ENCODE results near the gene HADH. TPM values are rescaled to one million over a fixed set of nuclear protein-coding genes. Genes with fewer than 3 reads are reported as not detected.

The HADH gene
- total RNA-seq, 1 experiment from 2014 or later: 39.8 TPM

GRCh38 chr4:108006361-108006760, 16.7 kb downstream of the HADH start:
- Mint-ChIP-seq H3K4me1 (peaks cover 23% of the 10 kb centered on the region), H3K36me3 (peaks cover 66% of the 10 kb centered on the region), H3K27me3 (ENCODE audit: low read depth) (no peaks in the 10 kb centered on the region; the same call in 1 of the 2 replicates), H3K9me3 (peaks cover 25% of the 10 kb centered on the region), H3K27ac (no peak overlapping the region), H3K4me3 (no peak overlapping the region)
- no peak for ATAC-seq
- DNase-seq (ENCODE audit: low spot score): no peak
- ChIA-PET CTCF (no interaction called here), POLR2A (no interaction called here)
- no peak for TF ChIP-seq FOXP4 (CRISPR knock-in tag; IDR thresholded peaks at IDR 0.05)

GRCh38 chr4:108007984-108008383, 18.3 kb downstream of the HADH start:
- POLR2A ChIA-PET: no interaction called here
- H3K27me3 Mint-ChIP-seq (ENCODE audit: low read depth): no peaks in the 10 kb centered on the region; the same call in 1 of the 2 replicates
- DNase-seq (ENCODE audit: low spot score) (no peak), ATAC-seq (no peak)
- H3K27ac Mint-ChIP-seq: no peak overlapping the region
- peaks cover 14% of the 10 kb centered on the region for H3K9me3 Mint-ChIP-seq
- CTCF ChIA-PET: no interaction called here
- peaks cover 28% of the 10 kb centered on the region for H3K4me1 Mint-ChIP-seq
- H3K4me3 Mint-ChIP-seq: no peak overlapping the region
- TF ChIP-seq STAT6 (CRISPR knock-in tag; conservative IDR thresholded peaks at IDR 0.05; ENCODE audit: low read depth) (no peak), KAT7 (CRISPR knock-in tag; IDR thresholded peaks at IDR 0.05; ENCODE audit: borderline replicate concordance) (no peak), CTCF (IDR thresholded peaks at IDR 0.05) (no peak), TEAD4 (CRISPR knock-in tag; IDR thresholded peaks at IDR 0.05) (no peak), ATF6 (CRISPR knock-in tag; IDR thresholded peaks at IDR 0.05) (no peak), SP1 (CRISPR knock-in tag; conservative IDR thresholded peaks at IDR 0.05) (no peak), HMGXB4 (CRISPR knock-in tag; IDR thresholded peaks at IDR 0.05) (no peak)
- peaks cover 61% of the 10 kb centered on the region for H3K36me3 Mint-ChIP-seq

GRCh38 chr4:108008721-108009120, 19.0 kb downstream of the HADH start:
- H3K27me3 Mint-ChIP-seq (ENCODE audit: low read depth): no peaks in the 10 kb centered on the region; the same call in 1 of the 2 replicates
- H3K9me3 Mint-ChIP-seq: peaks cover 13% of the 10 kb centered on the region; the same call in 1 of the 2 replicates
- H3K36me3 Mint-ChIP-seq: peaks cover 59% of the 10 kb centered on the region
- POLR2A ChIA-PET: no interaction called here
- no peak overlapping the region for H3K27ac Mint-ChIP-seq
- peaks cover 26% of the 10 kb centered on the region for H3K4me1 Mint-ChIP-seq
- CTCF ChIA-PET: interaction anchor here (1.5 kb wide), 1 partner anchor 10 kb away, joined by 5 read pairs; no protein-coding TSS in a partner anchor
- ATAC-seq: no peak
- no peak overlapping the region for H3K4me3 Mint-ChIP-seq
- DNase-seq (ENCODE audit: low spot score): no peak
- TF ChIP-seq ZNF423 (CRISPR knock-in tag; IDR thresholded peaks at IDR 0.05) (no peak), MLX (CRISPR knock-in tag; IDR thresholded peaks at IDR 0.05) (no peak), CDX4 (CRISPR knock-in tag; IDR thresholded peaks at IDR 0.05; ENCODE audit: borderline replicate concordance) (no peak), CREM (CRISPR knock-in tag; IDR thresholded peaks at IDR 0.05) (no peak), NR2C2 (CRISPR knock-in tag; IDR thresholded peaks at IDR 0.05) (no peak), GABPB1 (CRISPR knock-in tag; IDR thresholded peaks at IDR 0.05) (no peak), ZNF219 (CRISPR knock-in tag; IDR thresholded peaks at IDR 0.05; ENCODE audit: borderline replicate concordance) (no peak), NR3C1 (CRISPR knock-in tag; conservative IDR thresholded peaks at IDR 0.05; ENCODE audit: low read depth) (no peak), AR (CRISPR knock-in tag; IDR thresholded peaks at IDR 0.05) (no peak)
